Colonic mucosa (tissue), 4 donors: Measurements from ENCODE around the gene PNPLA7. TPM values are rescaled to one million over a fixed set of nuclear protein-coding genes. Genes with fewer than 3 reads are reported as not detected.

ENCODE experiments used
- DNase-seq: peaks from one replicate; pipeline ENCODE4 v3.0.0-alpha.2; 2020
- H3K27ac ChIP-seq: fragments of 200-600 bp; one replicate; pipeline ENCODE4 v1.8.0; 2021
- H3K27me3 ChIP-seq: fragments of 200-600 bp; one replicate; pipeline ENCODE4 v1.8.0; 2021
- H3K36me3 ChIP-seq: fragments of 200-600 bp; one replicate; pipeline ENCODE4 v1.8.0; 2021
- H3K4me1 ChIP-seq: fragments of 200-600 bp; one replicate; pipeline ENCODE4 v1.8.0; 2021; ENCODE audit warnings: mild to moderate bottlenecking
- H3K4me3 ChIP-seq: fragments of 200-600 bp; one replicate; pipeline ENCODE4 v1.8.0; 2021
- H3K9ac ChIP-seq, 2 donors: one replicate each; pipeline ENCODE4 v1.7.0; 2013; ENCODE audit warnings: control low read depth in 2 of 2, low read depth in 2 of 2, low read length in 2 of 2
- H3K9me3 ChIP-seq: fragments of 200-600 bp; one replicate; pipeline ENCODE4 v1.8.0; 2021
- intact Hi-C: fragments of 100-400 bp; cut with DNase I; formaldehyde crosslinking; loops from one replicate; pipeline ENCODE4 v1.14.1; 2022
- total RNA-seq, 2 donors: library from RNA; stranded (reverse); fragmentation: NEBNext Ultra II Directional in 1 of 2; extraction: Animal tissue kit (Norgen Biotek cat#: 25700) in 1 of 2; gene quantifications; one replicate each; pipeline ENCODE4 v1.2.1, GENCODE V29; 2021
- TF ChIP-seq, protein P1 (sequence below): fragments of 200-600 bp; IDR thresholded peaks from one replicate; pipeline ENCODE4 v1.8.0; 2022; ENCODE audit warnings: antibody characterized with exemption, mild to moderate bottlenecking
- donor health status: healthy.
- donor health status: DM: no; HTN: no; CAD: no.
- donor health status: DM: no; HTN: no; CAD: no.

The PNPLA7 gene
- total RNA-seq, 2 donors from 2014 or later: 6.1 to 7.1 TPM

DNA sequence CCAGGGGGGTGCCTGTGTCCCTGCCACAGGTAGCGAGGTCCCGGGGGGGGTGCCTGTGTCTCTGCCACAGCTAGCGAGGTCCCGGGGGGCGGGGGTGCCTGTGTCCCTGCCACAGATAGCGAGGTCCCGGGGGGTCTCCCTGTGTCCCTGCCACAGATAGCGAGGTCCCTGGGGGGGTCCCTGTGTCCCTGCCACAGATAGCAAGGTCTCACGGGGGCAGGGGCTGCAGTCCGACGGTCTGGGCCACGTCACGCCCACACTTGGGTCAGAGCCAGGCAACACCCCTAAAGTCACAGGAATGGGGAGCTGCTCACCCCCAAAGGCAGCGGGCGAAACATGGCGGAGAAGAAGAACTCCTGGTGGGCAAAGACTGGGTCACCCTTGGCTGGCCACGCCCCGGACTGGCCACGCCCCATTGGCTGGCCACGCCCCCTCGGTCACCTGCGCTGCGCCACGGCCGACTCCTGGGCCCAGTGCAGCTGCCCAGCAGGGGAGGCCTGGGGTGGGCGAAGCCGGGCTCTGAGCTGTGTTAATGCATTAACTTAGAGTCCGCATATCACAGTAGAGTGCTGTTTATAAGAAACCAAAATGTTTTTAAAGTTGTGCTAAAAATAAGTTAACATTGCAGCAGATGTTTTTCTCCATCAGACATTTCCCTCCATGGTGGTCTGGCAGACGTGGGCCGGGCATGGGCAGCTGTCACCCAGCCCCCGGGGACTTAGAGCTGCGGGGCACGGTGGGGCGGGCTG lies 120.1 kb downstream of the PNPLA7 start:
- intact Hi-C loops: no loop called here
- Histone ChIP-seq H3K9ac (peak overlapping the region in 1 of 2 donors; percentile 2), H3K36me3 (no peaks in the 10 kb centered on the region), H3K9me3 (no peaks in the 10 kb centered on the region), H3K4me3 (no peak overlapping the region), H3K27me3 (no peaks in the 10 kb centered on the region), H3K27ac (no peak overlapping the region), H3K4me1 (no peaks in the 10 kb centered on the region)
- TF ChIP-seq, protein P1, sequence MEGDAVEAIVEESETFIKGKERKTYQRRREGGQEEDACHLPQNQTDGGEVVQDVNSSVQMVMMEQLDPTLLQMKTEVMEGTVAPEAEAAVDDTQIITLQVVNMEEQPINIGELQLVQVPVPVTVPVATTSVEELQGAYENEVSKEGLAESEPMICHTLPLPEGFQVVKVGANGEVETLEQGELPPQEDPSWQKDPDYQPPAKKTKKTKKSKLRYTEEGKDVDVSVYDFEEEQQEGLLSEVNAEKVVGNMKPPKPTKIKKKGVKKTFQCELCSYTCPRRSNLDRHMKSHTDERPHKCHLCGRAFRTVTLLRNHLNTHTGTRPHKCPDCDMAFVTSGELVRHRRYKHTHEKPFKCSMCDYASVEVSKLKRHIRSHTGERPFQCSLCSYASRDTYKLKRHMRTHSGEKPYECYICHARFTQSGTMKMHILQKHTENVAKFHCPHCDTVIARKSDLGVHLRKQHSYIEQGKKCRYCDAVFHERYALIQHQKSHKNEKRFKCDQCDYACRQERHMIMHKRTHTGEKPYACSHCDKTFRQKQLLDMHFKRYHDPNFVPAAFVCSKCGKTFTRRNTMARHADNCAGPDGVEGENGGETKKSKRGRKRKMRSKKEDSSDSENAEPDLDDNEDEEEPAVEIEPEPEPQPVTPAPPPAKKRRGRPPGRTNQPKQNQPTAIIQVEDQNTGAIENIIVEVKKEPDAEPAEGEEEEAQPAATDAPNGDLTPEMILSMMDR: no peak
- peak; percentile 68 for DNase-seq

DNA sequence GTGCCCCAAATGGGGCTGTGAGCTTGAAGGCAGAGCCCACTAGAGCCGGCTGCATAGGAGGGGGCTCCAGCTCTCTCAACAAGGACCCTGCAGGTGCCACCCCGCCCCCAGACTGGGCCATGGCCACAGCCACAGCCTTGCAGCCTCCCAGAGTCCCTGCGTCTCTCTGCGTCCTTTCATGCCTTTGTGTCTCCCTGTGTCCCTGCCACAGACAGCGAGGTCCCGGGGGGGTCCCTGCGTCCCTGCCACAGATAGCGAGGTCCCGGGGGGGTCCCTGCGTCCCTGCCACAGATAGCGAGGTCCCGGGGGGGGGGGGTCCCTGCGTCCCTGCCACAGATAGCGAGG lies 120.7 kb downstream of the PNPLA7 start:
- Histone ChIP-seq H3K4me1 (no peaks in the 10 kb centered on the region), H3K27ac (no peak overlapping the region), H3K36me3 (no peaks in the 10 kb centered on the region), H3K4me3 (no peak overlapping the region), H3K9ac (no peak overlapping the region), H3K9me3 (no peaks in the 10 kb centered on the region), H3K27me3 (no peaks in the 10 kb centered on the region)
- TF ChIP-seq, protein P1: no peak
- DNase-seq: no peak
- intact Hi-C loops: no loop called here

DNA sequence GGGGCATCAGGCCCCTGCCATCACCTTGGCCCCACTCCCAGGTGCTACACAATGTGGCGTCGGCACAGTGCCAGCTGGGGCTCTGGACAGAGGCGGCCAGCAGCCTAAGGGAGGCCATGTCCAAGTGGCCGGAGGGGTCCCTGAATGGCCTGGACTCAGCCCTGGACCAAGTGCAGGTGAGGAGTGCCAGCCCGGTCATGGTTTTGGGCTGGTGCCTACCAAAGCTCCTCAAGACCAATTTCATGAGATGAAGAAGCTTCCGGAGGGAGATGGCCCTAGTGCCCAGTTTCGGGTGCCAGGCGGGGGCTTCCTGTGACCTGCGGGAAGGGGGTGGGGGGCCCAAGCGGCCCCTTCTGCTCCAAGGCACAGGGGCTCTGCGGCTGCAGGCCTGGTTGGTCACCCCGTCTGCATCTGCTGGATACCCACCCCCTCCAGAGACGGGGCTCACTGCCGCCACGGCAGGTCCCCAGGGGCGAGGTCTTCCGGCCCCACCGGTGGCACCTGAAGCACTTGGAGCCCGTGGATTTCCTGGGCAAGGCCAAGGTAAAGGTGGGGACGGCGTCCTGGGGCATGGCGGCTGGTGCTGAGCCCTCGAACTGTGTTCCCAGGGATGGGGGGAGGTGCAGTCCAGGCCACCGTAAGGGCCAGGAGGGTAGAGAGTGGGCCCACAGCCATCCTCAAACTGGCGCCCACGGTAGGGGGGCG lies 121.2 kb downstream of the PNPLA7 start:
- H3K9me3 ChIP-seq: no peaks in the 10 kb centered on the region
- no peak overlapping the region for H3K27ac ChIP-seq
- intact Hi-C loops: no loop called here
- no peak overlapping the region for H3K4me3 ChIP-seq
- H3K27me3 ChIP-seq: no peaks in the 10 kb centered on the region
- TF ChIP-seq, protein P1: no peak
- no peak overlapping the region for H3K9ac ChIP-seq
- H3K36me3 ChIP-seq: no peaks in the 10 kb centered on the region
- no peak for DNase-seq
- no peaks in the 10 kb centered on the region for H3K4me1 ChIP-seq

DNA sequence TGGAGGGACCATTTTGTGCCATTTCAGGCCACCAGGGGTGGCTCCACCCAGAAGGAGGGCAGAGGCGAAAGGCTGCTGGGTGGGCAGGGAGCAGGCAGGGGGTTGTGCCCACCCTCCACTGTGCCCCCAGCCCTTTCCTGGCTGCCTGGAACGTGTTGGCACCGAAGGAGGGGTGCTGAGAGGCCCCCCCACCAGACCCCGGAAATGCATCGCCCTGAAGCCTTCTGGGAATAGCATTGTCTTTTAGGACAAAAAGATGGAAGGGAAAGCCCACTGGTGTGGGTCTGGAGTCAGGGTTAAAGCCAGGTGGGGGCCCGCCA lies 121.9 kb downstream of the PNPLA7 start:
- H3K4me3 ChIP-seq: no peak overlapping the region
- intact Hi-C loops: no loop called here
- H3K36me3 ChIP-seq: no peaks in the 10 kb centered on the region
- no peaks in the 10 kb centered on the region for H3K4me1 ChIP-seq
- no peak overlapping the region for H3K27ac ChIP-seq
- no peak overlapping the region for H3K9ac ChIP-seq
- H3K9me3 ChIP-seq: no peaks in the 10 kb centered on the region
- TF ChIP-seq, protein P1: no peak
- DNase-seq: no peak
- no peaks in the 10 kb centered on the region for H3K27me3 ChIP-seq

DNA sequence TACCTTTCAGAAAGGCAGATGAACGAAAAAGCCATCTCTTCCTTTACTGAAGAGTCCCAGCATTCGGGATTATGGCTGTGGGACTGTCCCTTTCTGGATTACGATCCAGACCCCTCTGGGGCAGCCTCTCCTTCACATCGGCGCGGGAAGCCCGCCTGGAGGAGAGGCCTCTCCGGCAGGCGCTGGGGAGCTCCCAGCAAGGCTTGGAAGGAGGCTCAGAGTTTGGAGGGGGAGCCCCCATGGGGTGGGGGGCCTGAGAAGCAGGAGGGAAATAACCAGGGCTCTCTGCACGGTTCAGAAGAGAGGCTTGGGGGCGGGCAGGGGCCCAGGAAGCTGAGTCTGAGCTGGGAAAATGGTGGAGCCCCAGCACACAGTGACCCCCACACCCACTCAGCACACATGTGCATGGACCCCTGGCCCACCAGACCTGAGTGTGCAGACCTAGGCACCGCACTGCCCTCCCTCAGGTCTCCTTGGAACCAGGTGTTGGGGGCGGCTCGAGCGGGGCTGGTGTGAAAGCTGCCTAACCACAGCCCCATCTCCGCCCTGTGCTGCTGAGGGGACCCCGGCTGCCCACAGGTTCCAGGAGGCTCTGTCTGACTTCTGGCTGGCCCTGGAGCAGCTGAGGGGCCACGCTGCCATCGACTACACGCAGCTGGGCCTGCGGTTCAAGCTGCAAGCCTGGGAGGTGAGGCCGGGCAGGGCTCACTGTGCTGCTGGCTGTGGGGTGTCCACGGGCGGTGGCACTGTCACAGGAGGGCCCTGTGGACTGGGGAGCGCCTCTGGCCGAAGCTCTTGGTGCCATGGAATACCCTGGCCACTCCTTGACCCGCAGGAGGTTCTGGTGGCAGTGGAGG lies 122.5 kb downstream of the PNPLA7 start:
- Histone ChIP-seq H3K9ac (no peak overlapping the region), H3K4me3 (no peak overlapping the region), H3K36me3 (no peaks in the 10 kb centered on the region), H3K4me1 (no peaks in the 10 kb centered on the region), H3K27ac (no peak overlapping the region), H3K27me3 (no peaks in the 10 kb centered on the region), H3K9me3 (no peaks in the 10 kb centered on the region)
- TF ChIP-seq, protein P1: no peak
- no peak for DNase-seq
- intact Hi-C loops: no loop called here
